GM11168 (cell line): ENCODE measurements around the gene NAA60.

Experiments
- in situ Hi-C: fragments of 300-500 bp; cut with MboI; formaldehyde crosslinking; loops from one replicate; pipeline ENCODE4 v1.12.0; 2022; ENCODE audit warnings: low sequenced_read_pairs; ENCODE audit not compliant: unreplicated experiment

NAA60 gene

GRCh38 chr16:3443108-3444031 is at the start of gene NAA60, which contains the start of gene ZNF597:
Gene NAA60, plus strand, starts transcription at chr16:3443680. Its CDS starts 32,548 bp downstream, at chr16:3476228.
Gene ZNF597, minus strand, starts transcription at chr16:3443504. Its CDS starts 351 bp downstream, at chr16:3443153.
- in situ Hi-C loops: no loop called here

- in situ Hi-C loops: no loop called here
Observed at GRCh38 chr16:3400446-3400778, 43.1 kb upstream of the NAA60 start.

GRCh38 chr16:3400779-3401688 is 42.4 kb upstream of the NAA60 start, which contains the start of the genes ZNF174 and ZSCAN32:
Gene ZNF174, plus strand, starts transcription at chr16:3401215. Its CDS starts 790 bp downstream, at chr16:3402005.
Gene ZSCAN32, minus strand, starts transcription at chr16:3401004. Its CDS starts 3,447 bp downstream, at chr16:3397557.
- in situ Hi-C loops: no loop called here

GRCh38 chr16:3401719-3402397 is 41.6 kb upstream of the NAA60 start:
- in situ Hi-C loops: no loop called here

- in situ Hi-C loops: no loop called here
Observed at GRCh38 chr16:3408561-3409197, 34.8 kb upstream of the NAA60 start.

- in situ Hi-C loops: no loop called here
Observed at GRCh38 chr16:3413730-3414379, 29.6 kb upstream of the NAA60 start.

GRCh38 chr16:3431779-3432219 is 11.7 kb upstream of the NAA60 start:
- in situ Hi-C loops: no loop called here

- in situ Hi-C loops: no loop called here
Observed at GRCh38 chr16:3434373-3434772, 9.1 kb upstream of the NAA60 start.

- in situ Hi-C loops: no loop called here
Observed at GRCh38 chr16:3439637-3440036, 3.8 kb upstream of the NAA60 start.

- in situ Hi-C loops: no loop called here
Observed at GRCh38 chr16:3444032-3444388, 530 bp downstream of the NAA60 start.

- in situ Hi-C loops: no loop called here
Observed at GRCh38 chr16:3454093-3454492, 10.6 kb downstream of the NAA60 start.

GRCh38 chr16:3454631-3455147 is 11.2 kb downstream of the NAA60 start:
- in situ Hi-C loops: no loop called here

- in situ Hi-C loops: no loop called here
Observed at GRCh38 chr16:3457434-3458252, 14.2 kb downstream of the NAA60 start.

- in situ Hi-C loops: no loop called here
Observed at GRCh38 chr16:3458278-3458851, 14.9 kb downstream of the NAA60 start.

- in situ Hi-C loops: no loop called here
Observed at GRCh38 chr16:3458852-3459361, 15.4 kb downstream of the NAA60 start.

GRCh38 chr16:3459401-3460090 is 16.1 kb downstream of the NAA60 start:
- in situ Hi-C loops: no loop called here

GRCh38 chr16:3460121-3460520 is 16.6 kb downstream of the NAA60 start:
- in situ Hi-C loops: no loop called here
